CD4-positive, alpha-beta T cell treated with Interleukin-2 at 100 ng/mL for 4 hours (primary cell): Measurements from ENCODE around the gene C1orf56.
"Not testable (repeated sequence)": the region's sequence is repeated elsewhere in the genome, so short reads cannot be mapped to it uniquely, and the experiment has no call there.

Experiments used
- DNase-seq: peaks from one replicate; pipeline ENCODE4 v3.0.0-alpha.2; 2020; ENCODE audit warnings: low spot score

Gene C1orf56

GRCh38 chr1:151061704-151062103 lies 14.2 kb downstream of the C1orf56 start:
- DNase-seq, result no peak

DNA sequence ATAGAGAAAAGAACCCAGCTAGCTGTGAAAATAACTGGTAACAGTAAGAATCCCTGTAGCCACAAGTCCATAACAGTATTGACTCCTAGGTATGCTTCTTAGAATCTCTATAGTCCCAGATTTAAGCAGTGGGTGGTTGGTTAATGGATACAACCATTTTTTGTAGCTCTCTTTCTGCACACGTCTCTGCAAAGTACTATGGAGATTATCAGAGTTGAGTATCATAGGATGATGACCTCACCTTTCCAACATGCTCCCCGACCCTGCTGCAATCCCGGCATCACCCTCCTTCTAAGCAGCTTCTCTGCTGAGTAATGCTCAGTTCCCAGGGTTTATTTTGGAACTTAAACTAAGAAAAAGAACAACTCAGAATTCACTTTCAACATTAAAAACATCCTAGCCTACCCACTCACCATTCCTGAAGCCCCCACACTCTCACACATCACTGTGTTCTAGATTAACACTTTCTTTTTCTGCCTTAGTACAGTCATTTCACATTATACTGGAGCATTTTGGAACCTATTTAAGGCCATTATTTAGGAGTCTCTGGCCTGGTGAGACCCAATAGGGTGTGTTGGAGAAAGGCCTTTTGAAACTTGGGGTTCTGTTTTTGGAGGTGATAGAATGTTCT lies 15.3 kb downstream of the C1orf56 start:
- DNase-seq, result no peak

DNA sequence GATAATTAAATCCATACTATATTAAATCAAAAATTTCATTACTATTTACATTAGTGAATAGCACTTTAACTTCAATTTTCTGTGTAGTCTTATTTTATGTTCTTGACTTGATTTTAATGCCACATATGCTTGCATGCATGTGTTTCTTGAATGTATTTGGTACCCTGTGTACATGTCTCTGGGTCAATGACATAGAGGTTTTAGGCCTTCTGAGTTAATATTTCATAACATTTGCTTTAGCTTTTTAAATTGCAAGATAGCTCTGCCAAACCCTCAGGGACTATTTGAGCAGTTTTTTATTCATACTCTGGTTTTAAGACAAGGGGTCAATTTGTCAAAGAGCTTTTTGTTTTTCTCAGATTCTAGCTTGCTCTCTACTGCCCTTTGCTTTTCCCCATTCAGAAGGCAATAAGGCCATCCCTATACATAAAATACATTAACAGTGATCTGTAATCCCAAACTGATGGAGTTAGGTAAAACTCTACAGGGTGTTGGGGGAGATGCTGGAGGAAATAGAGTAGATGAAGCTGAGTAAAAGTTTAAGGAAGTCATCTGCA lies 17.6 kb downstream of the C1orf56 start:
- no peak for DNase-seq

- DNase-seq, result no peak
Observed at GRCh38 chr1:151067185-151067584, 19.6 kb downstream of the C1orf56 start.

- no peak for DNase-seq
Observed at GRCh38 chr1:151069103-151069486, 21.5 kb downstream of the C1orf56 start.

- DNase-seq, result peak; percentile 87
Observed at GRCh38 chr1:151070474-151071276, 23.1 kb downstream of the C1orf56 start, which contains the start of gene GABPB2. GABPB2 (plus strand) TSS chr1:151070761; CDS start chr1:151088190, 17,429 bp downstream.

DNA sequence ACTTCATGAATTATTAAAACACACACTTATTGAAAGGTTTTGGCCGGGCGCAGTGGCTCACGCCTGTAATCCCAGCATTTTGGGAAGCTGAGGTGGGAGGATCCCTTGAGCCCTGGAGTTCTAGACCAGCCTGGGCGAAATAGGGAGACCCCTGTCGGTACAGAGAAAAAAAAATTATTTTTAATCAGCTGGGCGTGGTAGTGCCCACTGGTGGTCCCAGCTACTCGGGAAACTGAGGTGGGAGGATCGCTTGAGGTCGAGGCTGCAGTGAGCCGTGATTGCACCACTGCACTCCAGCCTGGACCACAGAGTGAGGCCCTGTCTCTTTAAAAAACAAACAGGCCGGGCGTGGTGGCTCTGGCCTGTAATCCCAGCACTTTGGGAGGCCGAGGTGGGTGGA lies 24.7 kb downstream of the C1orf56 start:
- DNase-seq, result no peak

- DNase-seq, result no peak
Observed at GRCh38 chr1:151085953-151086559, 38.5 kb downstream of the C1orf56 start.

DNA sequence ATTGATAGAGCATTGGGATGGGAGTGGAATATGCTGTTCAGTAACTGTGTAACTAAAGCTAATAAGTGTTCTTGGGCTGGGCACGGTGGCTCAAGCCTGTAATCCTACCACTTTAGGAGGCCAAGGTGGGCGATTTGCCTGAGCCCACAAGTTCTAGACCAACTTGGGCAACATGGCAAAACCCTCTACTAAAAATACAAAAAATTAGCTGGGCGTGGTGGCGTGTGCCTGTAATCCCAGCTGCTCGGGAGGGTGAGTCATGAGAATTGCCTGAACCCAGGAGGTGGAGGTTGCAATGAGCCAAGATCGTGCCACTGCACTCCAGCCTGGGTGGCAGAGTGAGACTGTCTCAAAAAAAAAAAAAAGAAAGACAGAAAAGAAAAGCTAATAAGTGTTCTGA lies 49.9 kb downstream of the C1orf56 start:
- not testable (repeated sequence) for DNase-seq

DNA sequence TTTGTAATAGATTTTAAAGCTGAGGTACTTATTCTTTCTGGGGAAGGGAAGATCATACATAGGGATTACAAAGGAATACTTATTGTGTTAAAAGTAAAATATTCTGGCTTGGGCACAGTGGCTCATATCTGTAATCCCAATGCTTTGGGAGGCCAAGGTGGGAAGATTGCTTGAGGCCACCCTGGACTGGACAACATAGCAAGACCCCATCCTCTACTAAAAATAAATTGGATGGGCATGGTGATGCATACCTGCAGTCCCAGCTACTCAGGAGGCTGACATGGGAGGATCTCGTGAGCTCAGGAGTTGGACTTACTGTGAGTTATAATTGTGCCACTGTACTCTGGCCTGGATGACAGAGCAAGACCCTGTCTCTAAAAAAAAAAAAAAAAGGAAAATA lies 50.6 kb downstream of the C1orf56 start:
- no peak for DNase-seq
